H9 (cell line): ENCODE measurements around the gene OTUB2. TPM values are rescaled to one million over a fixed set of nuclear protein-coding genes. Genes with fewer than 3 reads are reported as not detected.

Experiments used
- DNase-seq: peaks from one replicate; pipeline ENCODE4 v3.0.0-alpha.2; 2017
- H2AFZ ChIP-seq: one replicate; pipeline ENCODE4 v1.6.1; 2013; ENCODE audit warnings: mild to moderate bottlenecking, low read length, control low read depth, moderate library complexity
- H2AK5ac ChIP-seq: 2 replicates; pipeline ENCODE4 v1.6.1; 2013; ENCODE audit warnings: low read length, control low read depth, mixed read lengths; ENCODE audit not compliant: insufficient read length
- H2BK120ac ChIP-seq: one replicate; pipeline ENCODE4 v1.6.1; 2013; ENCODE audit warnings: low read depth, mild to moderate bottlenecking, low read length, control low read depth, inconsistent platforms; ENCODE audit not compliant: poor library complexity, severe bottlenecking
- H2BK12ac ChIP-seq: 2 replicates; pipeline ENCODE4 v1.6.1; 2013; ENCODE audit warnings: low read length, control low read depth, mixed read lengths, low read depth; ENCODE audit not compliant: insufficient read length
- H2BK15ac ChIP-seq: 2 replicates; pipeline ENCODE4 v1.6.1; 2013; ENCODE audit warnings: low read depth, low read length, control low read depth
- H2BK20ac ChIP-seq: one replicate; pipeline ENCODE4 v1.6.1; 2013; ENCODE audit warnings: low read depth, mild to moderate bottlenecking, low read length, control low read depth, inconsistent platforms; ENCODE audit not compliant: poor library complexity, severe bottlenecking
- H2BK5ac ChIP-seq: 2 replicates; pipeline ENCODE4 v1.6.1; 2013; ENCODE audit warnings: low read length, control low read depth, mixed read lengths; ENCODE audit not compliant: insufficient read length
- H3K14ac ChIP-seq: 2 replicates; pipeline ENCODE4 v1.6.1; 2013; ENCODE audit warnings: low read length, control low read depth; ENCODE audit not compliant: insufficient read depth
- H3K18ac ChIP-seq: 2 replicates; pipeline ENCODE4 v1.6.1; 2013; ENCODE audit warnings: low read depth, mild to moderate bottlenecking, mixed read lengths, low read length, control low read depth; ENCODE audit not compliant: insufficient read length
- H3K23ac ChIP-seq: 2 replicates; pipeline ENCODE4 v1.6.1; 2013; ENCODE audit warnings: low read length, control low read depth, mixed read lengths, low read depth; ENCODE audit not compliant: insufficient read length
- H3K23me2 ChIP-seq: 2 replicates; pipeline ENCODE4 v1.6.1; 2013; ENCODE audit warnings: low read depth, mild to moderate bottlenecking, mixed read lengths, low read length, control low read depth; ENCODE audit not compliant: insufficient read length, poor library complexity, severe bottlenecking
- H3K27ac ChIP-seq: 2 replicates; pipeline ENCODE4 v1.5.1; 2013; ENCODE audit warnings: low read length, control low read depth, mixed read lengths, low read depth; ENCODE audit not compliant: insufficient read length
- H3K27me3 ChIP-seq: 2 replicates; pipeline ENCODE4 v1.6.1; 2013; ENCODE audit warnings: low read length, control low read depth, inconsistent platforms; ENCODE audit not compliant: insufficient read depth
- H3K4ac ChIP-seq: 2 replicates; pipeline ENCODE4 v1.6.1; 2013; ENCODE audit warnings: low read depth, mild to moderate bottlenecking, control low read depth, inconsistent platforms, low read length, moderate library complexity
- H3K4me1 ChIP-seq: 2 replicates; pipeline ENCODE4 v1.6.1; 2013; ENCODE audit warnings: low read length, control low read depth, inconsistent platforms; ENCODE audit not compliant: insufficient read depth
- H3K4me2 ChIP-seq: 2 replicates; pipeline ENCODE4 v1.6.1; 2013; ENCODE audit warnings: low read length, control low read depth, mixed read lengths; ENCODE audit not compliant: insufficient read length, insufficient read depth
- H3K56ac ChIP-seq: 2 replicates; pipeline ENCODE4 v1.6.1; 2013; ENCODE audit warnings: low read depth, mild to moderate bottlenecking, mixed read lengths, low read length, control low read depth; ENCODE audit not compliant: insufficient read length
- H3K79me1 ChIP-seq: 2 replicates; pipeline ENCODE4 v1.6.1; 2013; ENCODE audit warnings: low read depth, mild to moderate bottlenecking, moderate library complexity, low read length, control low read depth, inconsistent platforms; ENCODE audit not compliant: insufficient read depth, poor library complexity, severe bottlenecking
- H3K79me2 ChIP-seq: 2 replicates; pipeline ENCODE4 v1.6.1; 2013; ENCODE audit warnings: low read length, control low read depth, inconsistent platforms; ENCODE audit not compliant: insufficient read depth
- H3K9ac ChIP-seq: 2 replicates; pipeline ENCODE4 v1.6.1; 2013; ENCODE audit warnings: low read length, control low read depth, mixed read lengths; ENCODE audit not compliant: insufficient read length; ENCODE audit errors: extremely low read depth
- H3K9me3 ChIP-seq: one replicate; pipeline ENCODE4 v1.6.1; 2013; ENCODE audit warnings: low read depth, low read length, inconsistent platforms; ENCODE audit not compliant: control insufficient read depth
- H3T11ph ChIP-seq: one replicate; pipeline ENCODE4 v1.6.1; 2013; ENCODE audit warnings: mild to moderate bottlenecking, low read length, control low read depth, inconsistent platforms
- H4K20me1 ChIP-seq: one replicate; pipeline ENCODE4 v1.6.1; 2013; ENCODE audit not compliant: control insufficient read depth, insufficient read length, insufficient read depth
- H4K5ac ChIP-seq: 2 replicates; pipeline ENCODE4 v1.6.1; 2013; ENCODE audit warnings: low read depth, mild to moderate bottlenecking, mixed read lengths, low read length, control low read depth; ENCODE audit not compliant: insufficient read length
- H4K8ac ChIP-seq: replicated peaks from 2 replicates; pipeline ENCODE4 v1.6.1; 2013; ENCODE audit warnings: low read length, control low read depth, mixed read lengths, low read depth; ENCODE audit not compliant: insufficient read length
- H4K91ac ChIP-seq: 2 replicates; pipeline ENCODE4 v1.6.1; 2013; ENCODE audit warnings: low read depth, mild to moderate bottlenecking, moderate library complexity, mixed read lengths, low read length, control low read depth; ENCODE audit not compliant: insufficient read length
- H3K27ac Mint-ChIP-seq, 3 experiments: 2 replicates in 2 of 3; 3 replicates in 1 of 3; pipeline ENCODE4 v1.8.0; 2020 to 2021; ENCODE audit warnings: mixed read lengths in 3 of 3, mild to moderate bottlenecking in 1 of 3, moderate library complexity in 1 of 3
- H3K27me3 Mint-ChIP-seq: 2 replicates; pipeline ENCODE4 v1.8.0; 2021; ENCODE audit warnings: low read depth, mild to moderate bottlenecking, moderate library complexity, mixed read lengths
- H3K36me3 Mint-ChIP-seq, 3 experiments: 2 replicates in 2 of 3; 3 replicates in 1 of 3; pipeline ENCODE4 v1.8.0; 2020 to 2021; ENCODE audit warnings: low read depth in 3 of 3, mixed read lengths in 3 of 3; ENCODE audit not compliant: insufficient read depth in 1 of 3
- H3K4me1 Mint-ChIP-seq, 2 experiments: 2 replicates each; pipeline ENCODE4 v1.8.0; 2020; ENCODE audit warnings: mixed read lengths in 2 of 2
- H3K4me3 Mint-ChIP-seq, 2 experiments: 2 replicates in 1 of 2; 3 replicates in 1 of 2; pipeline ENCODE4 v1.8.0; 2020 to 2021; ENCODE audit warnings: mild to moderate bottlenecking in 2 of 2, mixed read lengths in 2 of 2, moderate library complexity in 1 of 2
- H3K9me3 Mint-ChIP-seq, 2 experiments: 2 replicates in 1 of 2; 3 replicates in 1 of 2; pipeline ENCODE4 v1.8.0; 2020; ENCODE audit warnings: mild to moderate bottlenecking in 2 of 2, mixed read lengths in 2 of 2, moderate library complexity in 1 of 2
- CTCF ChIP-seq: fragments of 200-600 bp; sonication (generic); conservative IDR thresholded peaks from 3 replicates; pipeline ENCODE4 v1.8.0; 2021; ENCODE audit warnings: antibody characterized with exemption, mild to moderate bottlenecking
- WGBS: extraction: QIAGEN DNeasy Blood & Tissue Kit; methylation state at CpG from one replicate; pipeline ENCODE4 v1.1.7; 2013; ENCODE audit warnings: missing lambda C conversion rate, low lambda C conversion rate, mixed read lengths; ENCODE audit not compliant: insufficient read length; ENCODE audit errors: extremely low coverage; 5-methylcytosine and 5-hydroxymethylcytosine counted together
- total RNA-seq: library from RNA; stranded (reverse); gene quantifications from 2 replicates; pipeline ENCODE4 v1.2.1, GENCODE V29; 2021

Gene OTUB2
- total RNA-seq, 1 experiment from 2014 or later: 3.6 TPM

- no peak overlapping the region for H4K5ac ChIP-seq
- no peak overlapping the region for H3K23ac ChIP-seq
- Mint-ChIP-seq H3K4me1 (peaks cover 26 to 27% of the 10 kb centered on the region in 2 experiments), H3K9me3 (peaks cover 0 to 2% of the 10 kb centered on the region in 2 experiments; a peak in 3 of 5 replicates), H3K4me3 (no peak overlapping the region; a peak in 1 of 5 replicates), H3K36me3 (peaks cover 4 to 36% (median 29%) of the 10 kb centered on the region in 3 experiments), H3K27ac (no peak overlapping the region), H3K27me3 (no peaks in the 10 kb centered on the region)
- H4K91ac ChIP-seq: no peak overlapping the region
- no peaks in the 10 kb centered on the region for H3K79me2 ChIP-seq
- no peak overlapping the region for H3K18ac ChIP-seq
- WGBS: no CpG with 5 or more reads among the region's 12 CpGs
- TF ChIP-seq CTCF: peak; percentile 88
- H3K23me2 ChIP-seq: no peaks in the 10 kb centered on the region
- no peak overlapping the region for H2BK20ac ChIP-seq
- H3K79me1 ChIP-seq: no peaks in the 10 kb centered on the region
- H2AK5ac ChIP-seq: no peak overlapping the region
- H2BK120ac ChIP-seq: no peak overlapping the region
- H3T11ph ChIP-seq: no peak overlapping the region
- H3K4ac ChIP-seq: no peak overlapping the region
- H3K56ac ChIP-seq: no peak overlapping the region
- no peaks in the 10 kb centered on the region for H3K9me3 ChIP-seq
- no peak overlapping the region for H3K27ac ChIP-seq
- H3K4me2 ChIP-seq: no peak overlapping the region
- no peaks in the 10 kb centered on the region for H3K27me3 ChIP-seq
- peak; percentile 86 for DNase-seq
- no peak overlapping the region for H3K14ac ChIP-seq
- no peaks in the 10 kb centered on the region for H3K4me1 ChIP-seq
- H4K20me1 ChIP-seq: no peaks in the 10 kb centered on the region
- no peak overlapping the region for H2BK5ac ChIP-seq
- H4K8ac ChIP-seq: no peak overlapping the region
- H2BK12ac ChIP-seq: no peak overlapping the region
- no peak overlapping the region for H2BK15ac ChIP-seq
- no peak overlapping the region for H3K9ac ChIP-seq
- H2AFZ ChIP-seq: no peak overlapping the region
These were observed 10.4 kb downstream of the OTUB2 start for GRCh38 chr14:94036313-94037167.
